GM19035 (cell line): ENCODE measurements around the gene GMDS.
A peak's percentile ranks its signal among the peaks of the same experiment; 100 is the strongest.
"Not testable (repeated sequence)": the region's sequence is repeated elsewhere in the genome, so short reads cannot be mapped to it uniquely, and the experiment has no call there.

Experiments used
- ATAC-seq: cut with Tn5 transposase; IDR thresholded peaks from one replicate; pipeline ENCODE4 v1.9.1; 2021; ENCODE audit not compliant: unreplicated experiment

GMDS gene

DNA sequence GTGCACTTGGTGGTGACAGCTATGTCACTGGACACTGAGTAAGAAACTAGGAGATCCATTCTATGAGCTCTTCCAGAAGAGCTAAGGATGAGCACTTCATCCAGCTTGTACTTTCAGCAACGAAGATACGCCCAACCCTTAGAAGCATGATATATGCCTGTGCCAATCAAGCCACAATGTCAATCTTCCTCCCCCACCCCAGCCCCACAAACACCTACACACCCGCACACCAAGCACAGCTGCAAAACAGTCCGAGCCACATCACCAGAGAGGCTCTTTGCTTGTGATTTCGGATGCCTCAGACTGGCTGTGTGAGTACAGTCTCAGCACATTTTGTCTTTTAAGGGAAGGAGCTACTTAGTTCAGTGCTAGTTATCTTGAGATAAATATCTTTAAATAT is 375.2 kb downstream of the GMDS start:
- no peak for ATAC-seq

DNA sequence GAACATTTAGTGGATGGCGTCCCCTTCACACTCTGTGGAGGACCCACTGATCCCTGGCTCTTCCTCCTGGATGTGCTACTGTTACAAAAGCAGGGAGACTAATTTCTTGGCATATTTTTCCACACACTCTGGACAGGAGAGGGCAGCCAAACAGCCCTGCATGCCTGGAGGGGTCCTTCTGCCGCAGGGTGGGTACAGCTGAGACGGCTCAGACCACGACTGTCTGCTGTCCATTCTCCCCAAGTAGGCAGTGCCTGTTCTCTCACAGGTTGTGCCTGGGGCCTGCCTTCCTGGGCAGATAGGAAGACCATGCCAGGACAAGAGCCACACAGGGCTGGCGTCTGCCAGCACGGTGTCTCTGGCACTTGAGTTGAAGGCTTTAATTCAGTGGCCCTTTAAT is 375.6 kb downstream of the GMDS start:
- no peak for ATAC-seq

DNA sequence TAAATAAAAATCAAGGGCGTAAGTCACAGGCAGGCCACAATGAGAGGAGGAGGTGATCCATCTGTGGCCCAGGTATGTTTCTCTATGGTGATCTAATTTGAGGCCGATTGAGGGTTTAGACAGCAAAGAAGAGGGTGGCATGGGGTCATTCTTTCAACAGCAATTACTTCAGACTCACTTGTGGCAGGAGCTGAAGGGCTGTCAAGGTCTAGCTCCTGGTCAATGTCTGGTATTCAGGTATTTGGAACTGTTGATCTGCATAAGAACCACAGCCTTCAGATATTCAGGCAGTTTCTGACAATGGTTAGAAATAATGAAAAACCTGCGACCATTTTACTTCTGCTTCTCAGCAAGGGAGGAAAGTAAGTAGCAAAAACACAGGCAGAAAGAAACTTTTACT is 376.1 kb downstream of the GMDS start:
- no peak for ATAC-seq

DNA sequence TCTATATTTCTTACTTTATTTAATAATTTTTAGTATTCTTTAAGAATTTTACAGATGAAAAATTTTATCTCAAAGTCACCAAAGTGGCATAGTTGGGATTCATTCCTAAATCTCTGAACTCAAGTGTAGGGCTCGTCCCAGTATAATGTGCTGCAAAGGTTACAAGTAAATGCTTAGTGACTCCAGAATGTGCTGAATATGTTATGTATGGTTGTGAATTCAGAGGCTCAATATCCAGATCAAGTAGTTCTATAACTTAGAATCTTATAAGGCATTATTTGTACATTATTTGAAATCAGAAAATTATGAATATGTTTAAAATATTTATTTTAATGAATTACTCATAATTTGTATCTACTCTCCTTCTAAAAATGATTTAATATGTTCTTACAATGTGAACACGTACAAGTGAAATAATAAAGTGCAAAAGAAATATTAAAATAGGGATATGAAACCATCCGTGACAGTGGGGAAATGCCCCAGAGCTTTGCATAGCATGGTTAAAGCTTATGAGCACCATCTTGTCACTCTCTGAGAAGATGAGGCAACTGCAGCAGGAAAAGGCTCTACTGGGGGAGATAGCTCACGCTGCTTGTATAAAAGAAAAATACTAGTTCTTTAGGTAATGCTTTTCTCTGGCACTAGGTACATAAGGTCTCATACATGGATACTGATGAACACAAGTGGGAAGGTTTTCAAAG is 376.7 kb downstream of the GMDS start:
- peak; percentile 69 for ATAC-seq

DNA sequence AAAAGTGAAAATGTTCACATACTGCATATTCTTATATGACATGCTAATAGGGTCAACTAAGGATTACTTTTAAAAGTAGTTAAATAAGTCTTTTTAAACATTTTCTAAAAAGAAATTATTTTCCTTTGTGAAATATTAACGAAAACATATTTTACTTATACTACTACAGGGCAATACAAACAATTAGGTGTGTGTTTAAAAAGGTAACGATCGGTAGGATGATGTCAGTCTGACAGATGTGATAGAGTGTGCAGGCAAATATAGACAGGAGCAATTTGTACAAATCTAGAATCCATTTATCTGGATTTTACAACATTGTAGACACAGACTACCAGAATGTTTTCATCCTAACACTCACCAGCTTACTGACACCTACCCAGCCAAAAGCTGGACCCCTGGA is 378.2 kb downstream of the GMDS start:
- no peak for ATAC-seq

DNA sequence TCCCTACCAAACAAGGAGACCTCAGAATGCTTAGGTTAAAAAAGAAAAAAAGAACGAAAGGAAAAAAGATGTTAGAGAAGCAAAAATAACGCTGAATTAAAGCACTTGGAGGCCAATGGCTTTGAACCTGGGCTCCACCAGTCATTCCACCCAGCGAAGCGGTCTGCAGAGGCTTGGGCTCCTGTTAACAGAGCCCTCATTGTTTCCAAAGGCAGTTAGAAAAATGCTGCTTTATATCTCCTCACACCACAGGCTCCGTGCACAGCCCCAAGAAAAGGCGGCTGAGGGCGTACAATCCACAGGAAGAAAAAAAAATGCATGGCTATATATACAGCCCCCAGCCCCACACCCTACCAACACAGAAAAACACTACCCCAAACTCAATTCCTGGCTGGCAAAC is 379.8 kb downstream of the GMDS start:
- no peak for ATAC-seq

DNA sequence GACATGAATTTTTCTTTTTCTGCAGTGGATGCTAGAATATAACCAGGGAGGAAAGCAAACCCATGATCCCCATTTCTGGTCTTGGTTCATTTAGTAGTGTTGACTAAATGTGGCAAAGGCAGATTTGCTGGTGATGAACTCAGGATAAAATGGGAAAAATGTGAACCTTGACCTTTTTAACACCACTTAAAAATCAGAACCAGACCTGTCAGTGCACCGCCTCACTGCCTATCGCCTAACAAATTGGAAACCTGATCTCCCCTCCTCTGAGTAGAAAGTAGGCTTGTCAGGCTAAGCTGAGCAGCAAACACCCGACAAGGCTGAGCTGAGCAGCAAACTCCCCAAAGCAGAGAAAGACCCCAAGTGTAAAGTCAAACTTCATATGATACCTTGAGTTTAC is 380.9 kb downstream of the GMDS start:
- no peak for ATAC-seq

DNA sequence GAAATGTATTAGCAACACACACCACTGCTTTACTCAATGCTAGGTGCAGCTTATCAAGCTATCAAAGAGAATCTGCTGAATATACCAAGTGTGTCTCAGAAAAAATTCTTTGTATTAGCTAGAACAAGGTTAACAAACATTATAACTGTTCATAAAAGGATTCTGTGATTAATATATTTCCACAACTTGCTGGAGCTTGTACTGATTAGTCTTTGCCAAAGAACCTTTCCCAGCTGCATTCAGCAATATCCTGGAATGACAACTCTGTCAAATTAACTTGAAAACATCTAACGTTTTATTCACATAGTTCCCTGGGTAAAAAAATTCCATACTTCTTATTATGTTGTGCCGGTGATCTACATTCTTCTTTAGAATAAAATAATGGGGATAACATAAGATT is 383.0 kb downstream of the GMDS start:
- no peak for ATAC-seq

DNA sequence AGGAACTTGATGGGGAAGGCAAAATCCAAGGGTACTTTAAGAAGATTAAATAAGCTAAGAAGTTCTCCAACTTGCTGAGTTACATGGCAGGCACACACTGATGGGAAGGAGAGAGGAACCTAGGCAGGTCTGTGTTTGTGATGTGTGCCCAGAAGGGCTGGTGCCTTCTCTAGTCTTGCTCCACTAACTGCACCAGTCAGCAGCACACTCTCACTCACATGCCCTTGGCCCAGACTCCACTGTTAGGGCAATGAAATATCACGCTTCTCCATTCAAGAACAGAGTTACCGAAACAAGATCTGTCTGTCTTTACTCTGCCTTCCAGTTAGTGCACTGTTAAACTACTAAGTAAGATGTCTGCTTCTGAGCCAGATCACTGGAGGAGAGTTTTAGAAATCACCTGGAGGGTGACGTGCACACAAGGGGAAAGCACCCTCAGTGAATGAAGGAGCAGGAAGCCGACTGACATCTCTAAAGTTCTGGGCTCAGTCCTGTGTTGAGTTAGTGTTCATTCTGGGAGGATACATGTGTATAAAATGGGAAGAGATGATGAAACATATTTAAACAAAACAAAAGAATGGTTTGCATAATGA is 384.6 kb downstream of the GMDS start:
- ATAC-seq: no peak

DNA sequence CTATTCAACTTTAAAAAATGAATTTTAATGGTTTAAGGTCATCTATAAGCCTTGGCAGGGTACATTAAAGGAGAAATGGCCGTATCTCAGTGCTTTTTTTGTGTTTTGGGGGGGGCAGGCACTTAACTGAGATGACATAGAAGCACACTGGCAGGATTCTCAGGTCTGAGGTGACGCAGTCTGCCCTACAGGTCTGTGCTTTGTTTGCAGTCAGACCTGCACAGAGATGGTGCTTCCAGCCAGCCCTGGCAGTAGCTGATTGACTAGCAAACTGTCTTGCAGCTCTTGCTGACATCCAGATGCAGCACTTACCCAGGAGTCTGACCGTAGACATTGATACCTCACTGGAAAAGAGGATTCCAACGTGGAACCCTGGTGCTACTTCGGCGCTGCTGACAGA is 386.5 kb downstream of the GMDS start:
- no peak for ATAC-seq

DNA sequence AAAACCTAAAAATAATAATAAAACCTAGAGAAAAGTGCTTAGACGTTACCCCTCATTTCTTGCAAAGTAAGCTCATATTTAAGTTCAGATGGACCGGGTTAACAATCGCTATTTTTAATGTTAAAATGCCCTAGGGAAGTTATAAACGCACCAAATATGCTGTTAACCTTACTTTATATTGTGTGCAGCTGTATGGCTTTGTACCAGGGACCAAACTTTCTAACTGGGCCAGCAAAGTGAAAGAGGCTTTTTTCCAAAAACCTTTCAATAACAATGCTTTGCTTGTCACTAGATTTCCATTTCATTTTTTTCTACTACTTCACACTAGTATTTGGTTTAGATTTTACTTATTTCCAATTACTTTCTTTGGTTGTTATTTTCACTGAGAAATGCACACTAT is 387.2 kb downstream of the GMDS start:
- ATAC-seq: no peak

DNA sequence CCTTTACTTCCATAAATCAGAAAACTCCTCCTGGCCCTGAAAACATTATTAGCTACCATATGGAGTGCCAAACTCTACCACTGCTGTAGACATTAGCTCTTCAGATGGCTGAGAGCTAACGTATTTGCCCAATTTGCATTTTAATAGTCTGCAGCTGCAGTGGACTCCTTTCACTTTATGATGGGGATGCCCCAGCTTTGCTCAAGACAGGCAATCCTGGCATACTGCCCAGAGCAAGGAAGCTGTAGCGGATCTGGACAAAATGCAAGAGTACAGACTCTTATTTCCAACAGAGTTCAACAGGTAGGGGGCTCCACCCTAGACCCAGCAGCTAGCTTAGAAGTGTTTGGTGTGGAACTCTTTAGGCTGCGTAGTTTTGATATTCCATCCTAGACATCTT is 389.0 kb downstream of the GMDS start:
- ATAC-seq: peak; percentile 77

DNA sequence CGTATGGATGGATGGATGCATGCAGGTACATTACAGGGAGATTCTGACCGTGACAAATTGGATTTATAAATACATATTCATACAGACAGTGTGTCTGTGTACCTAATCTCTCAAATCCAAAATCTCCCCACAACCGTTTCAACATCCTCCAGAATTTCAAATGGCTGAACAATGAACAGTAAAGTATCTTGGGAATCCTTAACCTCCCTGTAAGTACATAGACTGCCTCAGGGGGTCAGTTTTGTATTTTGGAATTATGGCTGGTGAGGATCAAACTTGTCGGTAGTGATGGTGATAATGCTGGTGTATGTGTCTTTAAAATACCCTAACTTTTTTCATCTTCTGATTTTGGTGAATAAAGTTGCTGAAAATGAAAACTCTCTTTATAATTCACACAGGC is 389.5 kb downstream of the GMDS start:
- ATAC-seq: no peak

DNA sequence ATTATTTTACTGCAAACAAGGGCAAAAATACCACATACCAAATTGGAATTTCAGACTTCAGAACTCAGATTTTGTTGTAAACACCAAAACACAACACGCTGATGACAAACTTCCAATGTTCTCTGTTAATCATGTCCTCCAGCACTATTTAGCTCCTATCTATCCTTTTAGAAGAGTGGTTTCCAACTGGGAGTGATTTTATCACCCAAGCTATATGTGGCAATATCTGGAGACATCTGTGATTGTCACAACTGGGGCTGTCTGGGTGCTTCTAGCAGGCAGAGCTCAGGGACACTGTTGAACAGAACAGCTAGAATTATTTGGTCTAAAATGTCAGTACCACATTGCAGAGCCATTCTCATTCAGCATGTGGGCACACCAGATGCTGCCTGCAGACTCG is 391.1 kb downstream of the GMDS start:
- ATAC-seq: no peak

DNA sequence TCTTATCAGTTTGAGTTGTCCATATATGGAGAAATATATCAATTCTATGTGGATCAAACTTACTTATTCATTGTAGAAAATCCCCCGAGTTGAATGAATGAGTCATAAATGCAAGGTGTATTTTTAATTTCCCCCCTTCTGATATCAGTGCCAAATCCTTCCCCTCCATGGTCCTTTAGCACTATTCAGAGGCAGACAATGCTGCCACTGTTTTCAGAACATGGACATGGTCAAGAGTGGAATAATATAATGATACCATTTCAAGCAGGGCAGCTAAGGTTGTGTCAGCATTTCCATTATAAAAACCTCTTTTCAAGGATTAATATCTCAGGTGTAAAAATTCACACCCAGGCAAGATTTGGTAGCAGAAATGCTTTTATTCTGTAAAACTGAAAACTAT is 391.6 kb downstream of the GMDS start:
- ATAC-seq: no peak

DNA sequence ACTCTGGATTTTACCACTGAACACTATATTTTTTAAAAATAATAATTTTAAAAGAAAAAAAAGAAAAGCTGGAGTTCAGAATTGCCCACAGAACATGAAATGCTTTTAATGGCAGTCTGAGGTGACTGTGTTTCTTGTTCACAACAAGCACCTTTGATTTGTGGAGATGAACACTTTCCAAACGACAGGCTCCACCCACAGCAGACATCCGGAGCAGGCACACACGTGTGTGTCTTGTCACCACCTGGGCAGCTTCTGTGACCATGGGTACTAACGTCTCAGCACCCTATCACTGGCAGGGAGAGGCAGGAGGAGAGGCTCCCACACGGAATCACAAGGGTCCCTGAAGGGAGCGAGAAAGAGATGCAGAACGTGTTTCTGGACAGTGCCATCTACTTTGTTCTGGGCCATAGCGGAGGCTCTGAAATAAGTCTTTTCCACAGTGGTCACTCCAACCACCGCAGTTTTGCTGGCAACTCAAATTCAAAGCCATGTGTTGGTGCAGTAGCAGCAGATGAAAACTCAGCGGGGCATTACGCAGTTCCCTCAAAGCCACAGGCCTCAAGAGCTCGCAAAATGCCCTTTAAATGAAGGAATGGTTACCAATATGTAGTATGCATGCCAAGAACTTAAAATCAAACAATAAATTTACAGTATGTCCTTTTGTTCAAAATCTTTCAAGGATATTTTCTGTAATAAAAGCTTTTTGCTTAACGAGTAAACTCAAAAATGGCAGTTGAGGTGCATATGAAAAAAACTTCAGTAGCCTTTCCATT is 393.5 kb downstream of the GMDS start:
- no peak for ATAC-seq

DNA sequence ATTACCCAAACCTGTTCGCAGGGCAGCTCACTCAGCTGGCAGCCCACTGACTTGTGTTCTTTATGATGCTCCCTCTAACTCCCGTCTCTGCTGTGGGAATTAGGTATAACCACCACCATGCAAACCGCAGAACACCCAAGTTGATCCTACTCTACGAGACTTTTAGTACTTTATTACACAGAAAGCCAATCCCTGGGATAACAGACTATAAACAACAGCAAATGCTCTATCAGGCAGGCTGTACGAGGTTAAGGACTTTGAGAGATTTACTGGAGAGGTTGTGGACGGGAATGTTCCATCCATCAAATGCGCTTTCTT is 394.6 kb downstream of the GMDS start:
- ATAC-seq: no peak

DNA sequence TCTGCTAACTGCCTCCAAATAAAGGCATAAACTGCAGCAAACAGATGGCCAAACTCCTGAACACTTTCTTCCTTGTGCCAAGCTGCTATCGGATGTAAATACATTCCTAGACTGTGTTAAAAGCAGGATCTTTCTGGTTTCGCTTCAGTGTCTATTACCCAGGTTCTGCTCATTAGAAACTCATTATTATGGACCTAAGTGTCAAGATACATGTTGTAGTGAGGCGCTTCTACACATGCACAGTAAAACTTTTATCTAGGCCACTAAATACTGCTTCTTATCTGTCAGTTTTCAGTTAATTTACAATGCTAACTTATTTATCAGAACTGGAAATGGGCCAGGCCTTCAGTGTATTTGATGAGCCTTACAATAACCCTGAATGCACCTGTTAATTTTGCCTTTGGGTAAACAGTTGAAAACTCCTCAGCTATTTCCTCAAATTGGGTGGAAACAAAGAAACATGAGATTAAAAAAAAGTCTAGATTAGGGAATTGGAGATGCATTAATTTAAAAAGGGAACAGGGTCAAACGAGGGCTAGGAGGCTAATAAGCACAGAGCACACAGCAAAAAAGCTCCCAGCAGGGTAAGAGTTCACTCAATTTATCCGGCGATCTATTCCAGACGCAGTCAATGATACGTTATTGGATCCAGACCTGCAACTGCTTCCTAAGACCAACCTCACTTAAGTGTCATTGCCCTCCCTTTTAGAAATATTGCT is 395.1 kb downstream of the GMDS start:
- ATAC-seq: no peak

DNA sequence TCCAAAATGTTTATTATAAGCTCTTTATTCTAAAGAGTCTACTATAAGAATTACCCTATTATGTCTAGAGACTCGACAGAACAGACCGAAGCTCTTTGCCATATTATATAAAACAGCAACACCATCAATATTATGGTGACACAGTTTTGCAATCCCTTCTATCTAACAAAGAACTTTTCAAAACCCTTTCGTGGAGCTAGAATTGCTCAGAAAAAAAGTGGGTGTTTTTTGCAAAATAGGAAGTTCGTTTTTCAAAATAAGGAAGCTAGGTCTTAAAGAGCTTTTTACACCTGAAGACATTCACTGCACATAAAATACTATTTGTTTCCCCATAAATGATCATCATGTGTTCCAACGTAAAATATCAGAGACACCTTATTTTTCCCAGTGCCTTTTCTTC is 395.7 kb downstream of the GMDS start:
- no peak for ATAC-seq

DNA sequence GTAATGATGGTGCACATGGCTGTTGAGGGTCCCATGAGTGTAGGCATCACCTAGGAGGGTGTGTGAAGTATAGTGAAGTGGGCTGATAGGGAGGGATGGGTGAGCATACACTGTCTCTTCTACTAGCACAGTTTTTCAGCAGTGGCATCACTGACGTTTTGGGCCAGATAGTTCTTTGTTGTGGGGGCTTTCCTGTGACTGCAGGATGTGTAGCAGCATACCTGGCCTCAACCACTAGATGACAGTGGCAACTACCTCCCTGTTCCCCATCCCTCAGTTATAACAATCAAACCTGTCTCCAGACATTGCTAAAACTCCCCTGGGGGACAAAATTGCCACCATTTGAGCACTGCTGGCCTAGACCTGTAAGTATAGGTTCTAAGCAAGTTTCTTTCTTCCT is 396.7 kb downstream of the GMDS start:
- ATAC-seq: no peak

DNA sequence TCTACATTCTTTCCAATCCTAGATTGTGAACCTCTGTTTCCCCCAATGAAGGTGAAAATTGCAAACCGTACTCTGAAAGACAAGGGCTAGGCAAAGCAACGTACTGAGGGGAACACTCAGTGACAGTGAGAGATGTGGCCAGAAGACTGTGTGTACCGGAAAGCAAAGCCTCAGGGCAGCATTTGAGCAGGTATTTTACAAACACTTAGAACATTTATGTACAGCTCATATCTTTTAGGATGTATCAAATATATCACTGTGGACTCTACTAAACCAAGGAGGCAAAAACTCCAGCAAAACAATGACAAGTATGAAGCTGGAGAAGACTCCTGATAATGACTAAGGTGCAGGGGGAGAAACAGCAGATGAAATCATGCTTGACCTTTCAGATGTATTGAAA is 398.8 kb downstream of the GMDS start:
- ATAC-seq: no peak

DNA sequence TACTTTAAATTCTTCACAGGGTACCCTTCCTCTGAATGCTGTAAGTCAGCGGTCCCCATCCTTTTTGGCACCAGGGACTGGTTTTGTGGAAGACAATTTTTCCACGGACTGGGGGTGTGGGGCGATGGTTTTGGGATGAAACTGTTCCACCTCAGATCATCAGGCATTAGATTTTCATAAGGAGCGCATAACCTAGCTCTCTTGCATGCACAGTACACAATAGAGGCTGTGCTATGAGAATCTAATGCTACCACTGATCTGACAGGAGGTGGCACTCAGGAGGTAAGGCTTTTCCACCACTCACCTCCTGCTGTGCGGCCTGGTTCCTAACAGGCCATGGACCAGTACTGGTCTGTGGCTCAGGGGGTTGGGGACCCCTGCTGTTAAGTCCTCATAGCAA is 399.9 kb downstream of the GMDS start:
- not testable (repeated sequence) for ATAC-seq
